ENCODE results near the gene CDH13. TPM values are rescaled to one million over a fixed set of nuclear protein-coding genes. Genes with fewer than 3 reads are reported as not detected.

The CDH13 gene
- total RNA-seq, 2 experiments from 2014 or later: not detected

DNA sequence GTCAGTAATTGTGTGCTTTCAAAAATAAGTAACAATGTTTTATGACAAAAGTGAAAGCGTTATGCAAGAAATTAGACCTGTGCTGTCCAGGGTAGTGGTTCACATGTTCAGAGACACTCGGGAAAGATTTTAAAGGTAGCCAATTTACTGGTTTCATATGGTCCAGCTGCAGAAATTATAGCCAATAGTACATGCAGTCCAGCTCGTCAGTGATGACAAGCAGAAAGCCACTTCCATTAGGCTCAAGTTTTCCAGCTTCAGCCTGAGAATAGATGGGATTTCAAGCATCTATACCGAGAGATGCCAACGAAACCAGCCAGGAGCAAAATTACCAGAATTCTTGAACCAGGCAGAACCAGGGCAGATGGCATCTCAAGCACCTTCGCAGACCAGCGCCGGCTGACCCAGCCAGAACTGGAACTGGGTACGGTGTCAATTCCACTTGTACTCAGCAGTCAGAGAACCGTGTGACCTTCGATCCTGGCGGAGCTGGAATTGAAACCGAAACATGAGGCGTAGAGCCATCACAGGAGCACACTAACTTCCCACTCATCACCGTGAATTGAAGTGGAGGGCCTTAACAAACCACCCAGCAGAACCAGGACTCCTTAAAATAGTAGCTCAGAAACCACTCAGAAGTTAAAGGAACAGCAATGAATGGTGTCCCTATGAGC lies 973.2 kb downstream of the CDH13 start:
- no peaks in the 10 kb centered on the region for H3K9me3 Mint-ChIP-seq (ENCODE audit: low read depth)
- no peaks in the 10 kb centered on the region for H3K27me3 Mint-ChIP-seq
- no peaks in the 10 kb centered on the region for H3K4me1 Mint-ChIP-seq
- DNase-seq (no peak), ATAC-seq (no peak)
- no peaks in the 10 kb centered on the region for H3K36me3 Mint-ChIP-seq
- CTCF ChIA-PET: no interaction called here
- no peak overlapping the region for H3K27ac Mint-ChIP-seq
- H3K4me3 Mint-ChIP-seq: no peak overlapping the region

DNA sequence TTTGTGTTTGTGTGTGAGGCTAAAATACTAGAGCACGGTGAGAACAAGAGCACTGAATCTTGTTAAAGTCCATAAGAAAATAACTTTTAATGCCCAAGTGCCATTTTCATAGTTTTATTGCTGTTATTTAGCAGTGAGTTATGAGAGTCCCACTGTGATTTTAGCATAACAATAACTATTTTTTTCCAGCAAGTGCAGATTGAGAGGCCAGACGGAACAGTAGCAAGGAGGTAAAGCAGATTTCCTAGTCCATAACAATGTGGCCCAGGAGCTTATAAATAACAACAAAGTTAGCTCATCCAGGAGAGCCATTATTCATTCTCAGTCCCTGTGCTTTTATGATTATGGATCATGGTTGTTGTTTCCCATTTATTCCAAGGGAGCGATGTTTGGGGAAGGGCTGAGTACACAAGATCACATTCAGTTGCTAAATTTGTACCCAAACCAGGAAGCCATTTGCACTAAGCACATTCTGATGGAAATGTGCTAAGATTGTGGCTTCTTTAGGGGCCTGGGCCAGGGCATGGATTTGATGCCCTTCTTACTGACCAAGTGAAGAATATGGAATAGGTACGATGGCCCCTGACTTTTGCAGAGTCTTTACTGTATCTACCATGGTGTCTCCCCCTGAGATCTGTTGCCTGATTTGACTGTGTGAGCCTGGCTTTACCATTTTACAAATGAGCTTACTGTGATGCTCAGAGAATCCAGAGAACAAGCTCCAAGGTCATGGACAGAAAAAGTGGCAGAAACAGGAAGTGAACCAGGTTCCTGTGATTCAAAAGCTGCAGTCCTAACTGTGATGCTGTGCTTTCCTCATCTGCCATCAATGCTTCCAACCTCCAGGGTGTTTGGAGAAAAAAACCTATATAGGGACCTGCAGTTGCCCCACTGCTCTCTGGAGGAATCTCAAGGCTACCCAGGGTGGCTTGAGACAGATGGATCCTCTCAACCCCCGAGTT lies 976.3 kb downstream of the CDH13 start:
- ATAC-seq (no peak), DNase-seq (no peak)
- H3K36me3 Mint-ChIP-seq: no peaks in the 10 kb centered on the region
- H3K4me1 Mint-ChIP-seq: no peaks in the 10 kb centered on the region
- H3K4me3 Mint-ChIP-seq: no peak overlapping the region
- no peaks in the 10 kb centered on the region for H3K27me3 Mint-ChIP-seq
- CTCF ChIA-PET: no interaction called here
- H3K27ac Mint-ChIP-seq: no peak overlapping the region
- H3K9me3 Mint-ChIP-seq (ENCODE audit: low read depth): no peaks in the 10 kb centered on the region

DNA sequence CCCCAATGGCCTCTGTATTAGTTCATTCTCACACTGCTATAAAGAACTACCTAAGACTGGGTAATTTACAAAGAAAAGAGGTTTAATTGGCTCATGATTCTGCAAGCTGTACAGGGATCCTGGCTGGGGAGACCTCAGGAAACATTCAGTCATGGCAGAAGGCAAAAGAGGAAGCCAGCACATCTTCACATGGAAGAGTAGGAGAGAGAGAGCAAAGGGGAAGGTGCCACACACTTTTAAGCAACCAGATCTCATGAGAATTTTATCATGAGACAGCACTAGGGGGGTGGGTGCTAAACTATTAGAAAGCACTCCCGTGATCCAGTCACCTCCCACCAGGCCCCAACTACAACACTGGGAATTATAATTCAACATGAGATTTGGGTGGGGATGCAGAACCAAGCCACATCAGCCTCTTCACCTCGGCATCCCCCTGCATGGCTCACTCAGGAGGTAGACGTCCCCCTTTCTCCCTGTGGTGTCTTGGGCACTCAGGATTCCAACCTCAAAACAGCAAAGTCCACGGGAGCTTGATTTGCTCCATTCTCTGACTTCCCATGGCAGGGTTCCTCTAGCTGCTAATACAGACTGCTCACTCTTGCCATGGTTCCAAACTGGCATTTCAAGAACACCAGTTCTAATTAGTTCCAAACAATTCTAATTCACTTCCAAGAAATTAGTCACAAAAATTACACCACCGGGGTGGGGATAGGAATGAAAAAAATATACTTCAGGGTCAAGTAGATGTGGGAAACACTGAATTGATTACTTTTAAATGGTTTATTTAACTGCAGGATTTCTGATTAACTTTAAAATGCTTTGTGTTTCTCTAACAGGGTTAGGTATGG lies 977.2 kb downstream of the CDH13 start:
- ATAC-seq (no peak), DNase-seq (no peak)
- CTCF ChIA-PET: no interaction called here
- Mint-ChIP-seq H3K4me1 (no peaks in the 10 kb centered on the region), H3K4me3 (no peak overlapping the region), H3K27ac (no peak overlapping the region), H3K36me3 (no peaks in the 10 kb centered on the region), H3K27me3 (no peaks in the 10 kb centered on the region), H3K9me3 (ENCODE audit: low read depth) (no peaks in the 10 kb centered on the region)

GRCh38 chr16:83606486-83607030 lies 979.8 kb downstream of the CDH13 start:
- Mint-ChIP-seq H3K36me3 (no peaks in the 10 kb centered on the region), H3K27me3 (no peaks in the 10 kb centered on the region), H3K4me3 (no peak overlapping the region), H3K4me1 (no peaks in the 10 kb centered on the region), H3K27ac (no peak overlapping the region), H3K9me3 (ENCODE audit: low read depth) (no peaks in the 10 kb centered on the region)
- CTCF ChIA-PET: no interaction called here
- ATAC-seq (no peak), DNase-seq (no peak)

DNA sequence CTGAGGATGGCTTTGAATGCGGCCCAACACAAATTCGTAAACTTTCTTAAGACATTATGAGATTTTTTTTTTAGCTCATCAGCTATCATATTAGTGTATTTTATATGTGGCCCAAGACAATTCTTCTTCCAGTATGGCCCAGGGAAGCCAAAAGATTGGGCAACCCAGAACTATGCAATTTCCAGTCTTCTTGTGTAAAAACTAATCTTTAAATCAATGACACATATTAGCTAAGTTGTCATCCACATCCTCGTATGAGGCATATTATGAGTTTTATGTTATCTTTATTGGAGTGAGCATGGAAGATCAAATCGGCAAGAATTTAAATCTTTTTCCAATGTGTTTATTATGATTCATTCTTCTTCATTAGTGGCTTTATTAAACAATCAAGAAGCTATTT lies 982.4 kb downstream of the CDH13 start:
- no peak overlapping the region for H3K4me3 Mint-ChIP-seq
- H3K27ac Mint-ChIP-seq: no peak overlapping the region
- no peaks in the 10 kb centered on the region for H3K4me1 Mint-ChIP-seq
- no peaks in the 10 kb centered on the region for H3K36me3 Mint-ChIP-seq
- CTCF ChIA-PET: no interaction called here
- DNase-seq: no peak
- no peak for ATAC-seq
- H3K9me3 Mint-ChIP-seq (ENCODE audit: low read depth): no peaks in the 10 kb centered on the region
- no peaks in the 10 kb centered on the region for H3K27me3 Mint-ChIP-seq

DNA sequence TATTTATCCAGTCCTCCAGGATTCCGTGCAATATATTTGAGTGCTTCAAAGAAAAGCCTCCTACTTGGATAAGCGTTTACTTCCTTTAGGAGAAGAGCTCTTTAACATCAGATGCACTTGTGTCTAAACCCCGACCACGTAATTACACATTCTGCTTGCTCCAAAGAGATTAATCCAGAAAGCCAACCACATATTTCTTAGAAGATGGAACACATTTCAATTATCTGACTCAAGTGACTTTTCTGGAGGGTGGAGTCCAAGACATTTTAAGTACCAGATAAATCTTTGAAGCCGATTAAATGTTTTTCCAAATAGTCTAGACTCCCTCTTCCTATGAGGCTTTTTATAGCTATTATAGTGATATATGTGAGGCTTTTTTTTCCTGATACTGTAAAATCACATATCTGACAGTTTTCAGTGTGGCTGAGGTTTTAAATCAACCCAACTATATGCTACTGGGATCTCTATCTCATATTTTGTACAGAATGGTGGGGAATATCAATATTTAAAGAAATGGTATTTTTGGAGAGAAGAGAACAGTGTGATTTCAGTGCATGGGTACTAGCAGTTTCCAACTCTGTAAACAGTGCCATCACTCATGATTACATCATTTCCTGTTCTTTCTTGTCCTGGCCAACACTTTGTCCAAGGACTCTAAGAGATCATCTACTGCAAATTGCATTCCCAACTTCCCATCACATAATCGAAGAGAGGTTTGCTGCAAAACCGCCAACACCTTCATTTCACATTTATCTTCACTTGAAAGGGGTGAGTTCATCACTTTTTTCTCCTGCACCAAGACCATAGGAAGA lies 988.6 kb downstream of the CDH13 start:
- Mint-ChIP-seq H3K4me1 (no peaks in the 10 kb centered on the region), H3K27ac (no peak overlapping the region), H3K36me3 (no peaks in the 10 kb centered on the region), H3K9me3 (ENCODE audit: low read depth) (no peaks in the 10 kb centered on the region), H3K27me3 (no peaks in the 10 kb centered on the region), H3K4me3 (no peak overlapping the region)
- DNase-seq: no peak
- ATAC-seq: no peak
- CTCF ChIA-PET: no interaction called here

GRCh38 chr16:83615953-83616350 lies 989.2 kb downstream of the CDH13 start:
- Mint-ChIP-seq H3K36me3 (no peaks in the 10 kb centered on the region), H3K4me1 (no peaks in the 10 kb centered on the region), H3K27me3 (no peaks in the 10 kb centered on the region), H3K9me3 (ENCODE audit: low read depth) (no peaks in the 10 kb centered on the region), H3K27ac (no peak overlapping the region), H3K4me3 (no peak overlapping the region)
- CTCF ChIA-PET: no interaction called here
- DNase-seq: no peak
- ATAC-seq: no peak

GRCh38 chr16:83619381-83620150 lies 992.8 kb downstream of the CDH13 start:
- CTCF ChIA-PET: no interaction called here
- Mint-ChIP-seq H3K4me3 (no peak overlapping the region), H3K27ac (no peak overlapping the region), H3K9me3 (ENCODE audit: low read depth) (no peaks in the 10 kb centered on the region), H3K4me1 (no peaks in the 10 kb centered on the region), H3K27me3 (no peaks in the 10 kb centered on the region), H3K36me3 (no peaks in the 10 kb centered on the region)
- ATAC-seq (no peak), DNase-seq (no peak)

DNA sequence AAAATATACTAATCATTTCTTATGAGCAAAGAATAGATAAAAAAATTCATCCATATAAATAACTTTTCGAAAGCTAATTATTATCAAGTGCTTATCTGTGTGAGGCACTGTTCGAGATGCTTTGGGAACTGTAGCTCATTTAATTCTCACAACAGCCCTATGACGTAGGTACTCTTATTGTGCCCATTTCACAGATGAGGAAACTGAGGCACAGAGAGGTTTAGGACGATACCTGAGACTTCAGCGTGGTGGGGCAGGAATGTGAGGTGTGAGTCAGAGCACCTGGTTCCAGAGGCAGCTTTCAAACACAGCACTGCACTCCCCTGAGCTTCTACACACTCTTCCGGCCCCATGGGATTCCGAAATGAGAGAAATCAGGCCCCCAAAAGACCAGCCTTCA lies 995.2 kb downstream of the CDH13 start:
- no peaks in the 10 kb centered on the region for H3K27me3 Mint-ChIP-seq
- H3K9me3 Mint-ChIP-seq (ENCODE audit: low read depth): no peaks in the 10 kb centered on the region
- H3K4me3 Mint-ChIP-seq: no peak overlapping the region
- DNase-seq: no peak
- H3K36me3 Mint-ChIP-seq: no peaks in the 10 kb centered on the region
- no peak for ATAC-seq
- no peaks in the 10 kb centered on the region for H3K4me1 Mint-ChIP-seq
- CTCF ChIA-PET: no interaction called here
- H3K27ac Mint-ChIP-seq: no peak overlapping the region

DNA sequence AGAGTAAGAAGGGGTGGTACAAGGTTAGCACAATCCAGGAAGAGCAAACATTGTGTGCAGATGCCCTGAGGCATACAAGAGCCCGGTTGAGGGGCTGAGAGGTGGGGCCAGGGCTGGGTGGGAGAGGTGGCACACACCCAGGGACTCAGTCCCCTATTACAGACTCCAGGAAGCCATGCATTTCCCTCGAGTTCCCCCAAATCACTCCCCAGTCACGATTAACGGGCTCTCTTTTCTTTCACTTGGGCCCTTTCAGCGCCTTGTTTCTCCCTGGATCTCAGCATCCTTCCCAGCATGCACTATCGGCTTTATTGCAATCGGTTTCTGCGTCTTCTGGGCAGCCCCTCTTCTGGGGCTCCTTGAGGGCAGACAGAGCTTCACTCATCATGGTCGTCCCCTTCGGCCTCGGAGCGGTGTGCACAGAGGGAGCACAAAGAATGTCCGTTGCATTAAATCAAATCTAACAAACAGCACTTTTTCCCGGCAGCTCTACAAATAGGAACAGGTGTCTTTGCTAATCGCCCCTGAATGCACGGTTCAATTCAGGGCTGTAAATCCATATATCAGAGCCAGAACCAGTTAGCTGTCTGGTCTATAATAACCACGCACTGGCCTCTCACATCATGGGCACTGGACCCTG lies 996.4 kb downstream of the CDH13 start:
- Mint-ChIP-seq H3K4me3 (no peak overlapping the region), H3K9me3 (ENCODE audit: low read depth) (no peaks in the 10 kb centered on the region), H3K4me1 (no peaks in the 10 kb centered on the region), H3K36me3 (no peaks in the 10 kb centered on the region), H3K27ac (no peak overlapping the region), H3K27me3 (no peaks in the 10 kb centered on the region)
- ATAC-seq: no peak
- CTCF ChIA-PET: no interaction called here
- DNase-seq: no peak

- no peaks in the 10 kb centered on the region for H3K27me3 Mint-ChIP-seq
- no peak for ATAC-seq
- H3K9me3 Mint-ChIP-seq (ENCODE audit: low read depth): no peaks in the 10 kb centered on the region
- no peaks in the 10 kb centered on the region for H3K36me3 Mint-ChIP-seq
- H3K4me3 Mint-ChIP-seq: no peak overlapping the region
- CTCF ChIA-PET: no interaction called here
- H3K4me1 Mint-ChIP-seq: no peaks in the 10 kb centered on the region
- H3K27ac Mint-ChIP-seq: no peak overlapping the region
- DNase-seq: no peak
These were observed 997.1 kb downstream of the CDH13 start for GRCh38 chr16:83623892-83624291.

All from activated CD8-positive, alpha-beta memory T cell treated with anti-CD3 and anti-CD28 coated beads, Interleukin-2, amount 10 ng/mL, durations not matched to agents 7 days and 5 days (primary cell).